Measurements from ENCODE around the gene SERINC5.
"Not testable (repeated sequence)": the region's sequence is repeated elsewhere in the genome, so short reads cannot be mapped to it uniquely, and the experiment has no call there.

DNA sequence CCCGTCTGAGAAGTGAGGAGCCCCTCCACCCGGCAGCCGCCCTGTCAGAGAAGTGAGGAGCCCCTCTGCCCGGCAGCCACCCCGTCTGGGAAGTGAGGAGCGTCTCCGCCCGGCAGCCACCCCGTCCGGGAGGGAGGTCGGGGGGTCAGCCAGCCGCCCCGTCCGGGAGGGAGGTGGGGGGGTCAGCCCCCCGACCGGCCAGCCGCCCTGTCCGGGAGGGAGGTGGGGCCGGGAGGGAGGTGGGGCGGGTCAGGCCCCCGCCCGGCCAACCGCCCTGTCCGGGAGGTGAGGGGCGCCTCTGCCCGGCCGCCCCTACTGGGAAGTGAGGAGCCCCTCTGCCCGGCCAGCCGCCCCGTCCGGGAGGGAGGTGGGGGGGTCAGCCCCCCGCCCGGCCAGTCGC is 45.5 kb upstream of the SERINC5 start:
- TF ChIP-seq, protein P1, sequence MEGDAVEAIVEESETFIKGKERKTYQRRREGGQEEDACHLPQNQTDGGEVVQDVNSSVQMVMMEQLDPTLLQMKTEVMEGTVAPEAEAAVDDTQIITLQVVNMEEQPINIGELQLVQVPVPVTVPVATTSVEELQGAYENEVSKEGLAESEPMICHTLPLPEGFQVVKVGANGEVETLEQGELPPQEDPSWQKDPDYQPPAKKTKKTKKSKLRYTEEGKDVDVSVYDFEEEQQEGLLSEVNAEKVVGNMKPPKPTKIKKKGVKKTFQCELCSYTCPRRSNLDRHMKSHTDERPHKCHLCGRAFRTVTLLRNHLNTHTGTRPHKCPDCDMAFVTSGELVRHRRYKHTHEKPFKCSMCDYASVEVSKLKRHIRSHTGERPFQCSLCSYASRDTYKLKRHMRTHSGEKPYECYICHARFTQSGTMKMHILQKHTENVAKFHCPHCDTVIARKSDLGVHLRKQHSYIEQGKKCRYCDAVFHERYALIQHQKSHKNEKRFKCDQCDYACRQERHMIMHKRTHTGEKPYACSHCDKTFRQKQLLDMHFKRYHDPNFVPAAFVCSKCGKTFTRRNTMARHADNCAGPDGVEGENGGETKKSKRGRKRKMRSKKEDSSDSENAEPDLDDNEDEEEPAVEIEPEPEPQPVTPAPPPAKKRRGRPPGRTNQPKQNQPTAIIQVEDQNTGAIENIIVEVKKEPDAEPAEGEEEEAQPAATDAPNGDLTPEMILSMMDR (IDR thresholded peaks at IDR 0.05; ENCODE audit: extremely low read depth in 1 of 2, insufficient read depth in 1 of 2, low read depth in 1 of 2, low read length in 2 of 2) = not testable (repeated sequence)
- not testable (repeated sequence) for TF ChIP-seq POLR2A (IDR thresholded peaks at IDR 0.05; ENCODE audit: low read depth, low read length); POLR2AphosphoS5 (IDR thresholded peaks at IDR 0.05; ENCODE audit: insufficient read depth, low read depth, low read length); JUN (IDR thresholded peaks at IDR 0.05; ENCODE audit: borderline replicate concordance, insufficient read depth, insufficient read length, low read depth)
- TF ChIP-seq, protein P2, sequence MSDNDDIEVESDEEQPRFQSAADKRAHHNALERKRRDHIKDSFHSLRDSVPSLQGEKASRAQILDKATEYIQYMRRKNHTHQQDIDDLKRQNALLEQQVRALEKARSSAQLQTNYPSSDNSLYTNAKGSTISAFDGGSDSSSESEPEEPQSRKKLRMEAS (IDR thresholded peaks at IDR 0.05; ENCODE audit: insufficient read depth, insufficient read length) = not testable (repeated sequence)

Measured in endothelial cell of umbilical vein (primary cell).